PC-9 (cell line): ENCODE data around the gene PIPOX. TPM values are rescaled to one million over a fixed set of nuclear protein-coding genes. Genes with fewer than 3 reads are reported as not detected.

Source experiments
- Bru-seq: library from RNA; stranded (reverse); fragments of 400-500 nt; gene quantifications from one replicate; lab custom pipeline; 2021; lab: Mats Ljungman, UMichigan
- BruChase-seq, 2 experiments: library from RNA; stranded (reverse); fragments of 400-500 nt; gene quantifications; one replicate each; lab custom pipeline; 2021; lab: Mats Ljungman, UMichigan
- BruUV-seq: library from RNA; stranded (reverse); fragments of 400-500 nt; replicated peaks from 2 replicates; lab custom pipeline; 2021; lab: Mats Ljungman, UMichigan
- CTCF ChIA-PET: fragments of 300-600 bp; sonication (Branson Sonifier 250); formaldehyde crosslinking; loops from one replicate; lab custom pipeline; 2022; ENCODE audit warnings: antibody characterized with exemption; lab: Charles Lee
- POLR2A ChIA-PET: fragments of 300-600 bp; sonication (Branson Sonifier 250); formaldehyde crosslinking; loops from one replicate; lab custom pipeline; 2022; ENCODE audit warnings: antibody characterized with exemption; ENCODE audit not compliant: unreplicated experiment; lab: Charles Lee
- DNase-seq, 2 experiments: peaks; one replicate each; pipeline versions ENCODE4 v3.0.0 to v3.0.0-alpha.2; 2015 to 2022; ENCODE audit warnings: mixed read lengths in 1 of 2
- H2AFZ ChIP-seq: fragments of 200-600 bp; sonication (generic); 2 replicates; pipeline ENCODE4 v1.8.1; 2017; ENCODE audit warnings: antibody characterized with exemption
- H3F3A ChIP-seq: fragments of 200-600 bp; sonication (generic); 2 replicates; pipeline ENCODE4 v1.8.1; 2017; ENCODE audit warnings: antibody characterized with exemption, mild to moderate bottlenecking, low read depth; ENCODE audit not compliant: insufficient read depth
- H3K27ac ChIP-seq: fragments of 200-600 bp; sonication (generic); 2 replicates; pipeline ENCODE4 v1.6.1; 2016; ENCODE audit warnings: mixed run types
- H3K27me3 ChIP-seq: fragments of 200-600 bp; sonication (generic); 2 replicates; pipeline ENCODE4 v1.6.1; 2016; ENCODE audit warnings: low read depth, mixed run types; ENCODE audit not compliant: insufficient read depth
- H3K36me3 ChIP-seq: fragments of 200-600 bp; sonication (generic); 2 replicates; pipeline ENCODE4 v1.6.1; 2016; ENCODE audit warnings: low read depth, mixed run types
- H3K4me1 ChIP-seq: fragments of 200-600 bp; sonication (generic); replicated peaks from 2 replicates; pipeline ENCODE4 v1.6.1; 2016; ENCODE audit warnings: mixed run types; ENCODE audit not compliant: insufficient read depth
- H3K4me2 ChIP-seq: fragments of 200-600 bp; sonication (generic); 2 replicates; pipeline ENCODE4 v1.6.1; 2017; ENCODE audit warnings: mixed run types
- H3K4me3 ChIP-seq: fragments of 200-600 bp; sonication (generic); 2 replicates; pipeline ENCODE4 v1.6.1; 2016; ENCODE audit warnings: mixed run types
- H3K79me2 ChIP-seq: fragments of 200-600 bp; sonication (generic); 2 replicates; pipeline ENCODE4 v1.6.1; 2017; ENCODE audit warnings: low read depth, mixed run types
- H3K9me2 ChIP-seq: fragments of 200-600 bp; sonication (generic); 2 replicates; pipeline ENCODE4 v1.8.1; 2017; ENCODE audit warnings: mild to moderate bottlenecking; ENCODE audit not compliant: insufficient read depth
- H3K9me3 ChIP-seq: fragments of 200-600 bp; sonication (generic); 2 replicates; pipeline ENCODE4 v1.8.1; 2016; ENCODE audit warnings: low read depth; ENCODE audit not compliant: insufficient read depth
- H4K20me1 ChIP-seq: fragments of 200-600 bp; sonication (generic); 2 replicates; pipeline ENCODE4 v1.8.1; 2017; ENCODE audit not compliant: insufficient read depth
- EZH2 ChIP-seq: fragments of 200-600 bp; sonication (generic); IDR thresholded peaks from 2 replicates; pipeline ENCODE4 v1.8.0; 2017; ENCODE audit warnings: antibody characterized with exemption, low read depth
- intact Hi-C: fragments of 100-400 bp; cut with micrococcal nuclease; formaldehyde crosslinking; loops from one replicate; pipeline ENCODE4 v1.10.0; 2022; ENCODE audit not compliant: unreplicated experiment
- long read RNA-seq: library from polyadenylated mRNA; stranded (forward); transcript quantifications from one replicate; pipeline ENCODE4 v2.0.0, GENCODE V29; 2022
- total RNA-seq: library from RNA; stranded (reverse); gene quantifications from 2 replicates; pipeline ENCODE4 v1.2.3, GENCODE V29; 2021
- TF ChIP-seq, protein P1 (sequence below): fragments of 200-600 bp; sonication (generic); conservative IDR thresholded peaks from 2 replicates; pipeline ENCODE4 v1.6.1; 2017; ENCODE audit warnings: mixed run types, antibody characterized with exemption, mild to moderate bottlenecking, moderate library complexity

PIPOX gene, protein sequence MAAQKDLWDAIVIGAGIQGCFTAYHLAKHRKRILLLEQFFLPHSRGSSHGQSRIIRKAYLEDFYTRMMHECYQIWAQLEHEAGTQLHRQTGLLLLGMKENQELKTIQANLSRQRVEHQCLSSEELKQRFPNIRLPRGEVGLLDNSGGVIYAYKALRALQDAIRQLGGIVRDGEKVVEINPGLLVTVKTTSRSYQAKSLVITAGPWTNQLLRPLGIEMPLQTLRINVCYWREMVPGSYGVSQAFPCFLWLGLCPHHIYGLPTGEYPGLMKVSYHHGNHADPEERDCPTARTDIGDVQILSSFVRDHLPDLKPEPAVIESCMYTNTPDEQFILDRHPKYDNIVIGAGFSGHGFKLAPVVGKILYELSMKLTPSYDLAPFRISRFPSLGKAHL
- 2.8 TPM in 2 replicates for total RNA-seq
- percentile 5 among the genes with signal in this experiment for Bru-seq, nascent RNA
- BruChase-seq, experiment 1, labeled RNA remaining after a 2-hour chase = percentile 13 among the genes with signal in this experiment
- BruChase-seq, experiment 2, labeled RNA remaining after a 6-hour chase = percentile 16 among the genes with signal in this experiment
- long read RNA-seq = 0 reads

DNA sequence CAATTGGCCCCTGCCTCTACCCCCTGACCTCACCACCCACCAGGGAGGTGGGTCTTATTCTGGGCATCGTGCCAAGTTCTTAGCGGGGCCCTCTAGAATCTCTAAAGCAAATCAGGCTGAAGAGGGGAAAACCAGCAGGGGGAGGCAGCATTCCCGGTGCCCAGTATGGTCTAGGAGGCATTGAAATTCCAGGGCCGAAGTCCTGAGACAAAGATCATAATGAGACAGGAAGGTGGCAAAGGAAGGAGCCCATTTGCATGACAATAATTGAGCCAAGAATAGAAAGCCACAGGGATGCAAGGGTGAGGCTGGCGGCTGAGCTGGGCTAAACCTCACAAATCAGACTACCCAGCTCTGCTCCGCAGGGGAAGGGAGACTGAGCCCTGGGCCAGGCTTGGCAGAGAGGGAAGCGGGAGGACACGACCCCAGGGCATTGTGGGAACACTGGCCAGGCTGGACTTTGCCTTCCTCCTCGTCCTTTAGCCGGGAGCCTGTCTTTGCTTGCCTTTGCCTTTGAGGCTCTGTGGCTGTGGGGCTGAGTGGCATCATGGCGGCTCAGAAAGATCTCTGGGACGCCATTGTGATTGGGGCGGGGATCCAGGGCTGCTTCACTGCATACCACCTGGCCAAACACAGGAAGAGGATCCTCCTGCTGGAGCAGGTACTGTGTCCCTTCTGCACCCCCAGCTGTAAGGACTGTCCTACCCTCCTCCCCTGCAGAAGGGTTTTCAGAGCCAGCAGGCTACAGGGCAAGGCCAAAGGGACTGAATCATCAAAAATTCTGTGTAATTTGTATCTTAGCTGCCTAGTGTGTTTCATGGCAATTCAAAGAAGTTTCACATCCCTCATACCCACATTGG, at the start of gene PIPOX:
Gene PIPOX (plus strand): TSS at position 463 of the 860 bp plus-strand sequence. CDS start 85 bp downstream, at position 548.
- Histone ChIP-seq H3K9me3 (no peaks in the 10 kb centered on the region), H3K9me2 (no peaks in the 10 kb centered on the region), H2AFZ (no peak within 1 kb of the TSS), H3K27me3 (peaks cover 13% of the 10 kb centered on the region), H4K20me1 (no peaks in the 10 kb centered on the region), H3K4me2 (peak within 1 kb of the TSS; percentile 24; the same call in 1 of the 2 replicates), H3F3A (no peaks in the 10 kb centered on the region), H3K4me3 (no peak within 1 kb of the TSS), H3K4me1 (no peaks in the 10 kb centered on the region), H3K79me2 (no peaks in the 10 kb centered on the region), H3K36me3 (no peaks in the 10 kb centered on the region), H3K27ac (no peak within 1 kb of the TSS)
- peak in 1 of 2 experiments; percentile 39 for DNase-seq
- ChIA-PET POLR2A (no interaction called here), CTCF (no interaction called here)
- intact Hi-C loops = no loop called here
- TF ChIP-seq EZH2 = no peak
- TF ChIP-seq, protein P1, sequence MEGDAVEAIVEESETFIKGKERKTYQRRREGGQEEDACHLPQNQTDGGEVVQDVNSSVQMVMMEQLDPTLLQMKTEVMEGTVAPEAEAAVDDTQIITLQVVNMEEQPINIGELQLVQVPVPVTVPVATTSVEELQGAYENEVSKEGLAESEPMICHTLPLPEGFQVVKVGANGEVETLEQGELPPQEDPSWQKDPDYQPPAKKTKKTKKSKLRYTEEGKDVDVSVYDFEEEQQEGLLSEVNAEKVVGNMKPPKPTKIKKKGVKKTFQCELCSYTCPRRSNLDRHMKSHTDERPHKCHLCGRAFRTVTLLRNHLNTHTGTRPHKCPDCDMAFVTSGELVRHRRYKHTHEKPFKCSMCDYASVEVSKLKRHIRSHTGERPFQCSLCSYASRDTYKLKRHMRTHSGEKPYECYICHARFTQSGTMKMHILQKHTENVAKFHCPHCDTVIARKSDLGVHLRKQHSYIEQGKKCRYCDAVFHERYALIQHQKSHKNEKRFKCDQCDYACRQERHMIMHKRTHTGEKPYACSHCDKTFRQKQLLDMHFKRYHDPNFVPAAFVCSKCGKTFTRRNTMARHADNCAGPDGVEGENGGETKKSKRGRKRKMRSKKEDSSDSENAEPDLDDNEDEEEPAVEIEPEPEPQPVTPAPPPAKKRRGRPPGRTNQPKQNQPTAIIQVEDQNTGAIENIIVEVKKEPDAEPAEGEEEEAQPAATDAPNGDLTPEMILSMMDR = no peak
- no TSS peak for BruUV-seq

DNA sequence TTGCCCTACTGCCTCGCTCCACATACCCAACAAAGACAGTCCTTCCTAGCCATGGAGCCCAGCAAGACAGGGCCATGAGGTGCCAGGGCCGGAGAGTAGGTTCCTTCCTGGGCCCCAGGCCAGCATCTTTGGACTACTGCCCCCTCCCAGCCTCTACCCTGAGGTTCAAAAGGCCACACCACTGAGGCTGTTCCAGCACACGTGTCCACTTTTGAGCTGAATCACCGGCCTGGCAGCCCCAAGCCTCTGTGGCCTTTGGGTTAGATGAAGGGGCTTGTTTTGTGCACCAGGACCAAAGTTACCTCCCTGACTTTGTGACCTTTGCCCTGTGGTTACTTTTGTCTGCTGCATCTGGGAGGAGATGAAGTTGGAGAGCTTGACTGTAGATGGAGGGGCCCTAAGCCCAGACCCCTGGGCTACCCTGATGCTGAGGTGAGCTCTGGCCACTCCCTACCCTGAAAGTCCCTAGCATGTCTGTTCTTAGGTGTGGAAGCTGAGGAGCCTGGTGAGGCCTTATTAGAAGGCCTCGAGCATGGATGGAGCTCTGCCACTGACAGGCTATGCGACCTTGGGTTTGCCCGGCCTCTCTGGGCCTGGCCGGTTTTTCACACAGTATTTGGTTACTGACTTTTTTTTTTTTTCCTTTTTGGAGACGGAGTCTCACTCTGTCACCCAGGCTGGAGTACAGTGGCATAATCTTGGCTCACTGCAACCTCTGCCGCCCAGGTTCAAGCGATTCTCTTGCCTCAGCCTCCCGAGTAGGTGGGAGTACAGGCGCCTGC, 49.1 kb upstream of the PIPOX start:
- Histone ChIP-seq H3F3A (no peaks in the 10 kb centered on the region), H3K27me3 (peaks cover 24% of the 10 kb centered on the region), H3K79me2 (no peaks in the 10 kb centered on the region), H3K9me2 (no peaks in the 10 kb centered on the region), H3K36me3 (no peaks in the 10 kb centered on the region), H3K27ac (no peak overlapping the region), H3K4me2 (no peak overlapping the region), H3K4me1 (0 out of 2 replicates have a peak, but pooled peaks cover 4% of the 10 kb centered on the region), H3K9me3 (no peaks in the 10 kb centered on the region), H3K4me3 (no peak overlapping the region), H2AFZ (no peak overlapping the region), H4K20me1 (no peaks in the 10 kb centered on the region)
- ChIA-PET CTCF (no interaction called here), POLR2A (no interaction called here)
- DNase-seq = no peak
- TF ChIP-seq, protein P1 = no peak
- no peak for TF ChIP-seq EZH2
- BruUV-seq = no TSS peak
- intact Hi-C loops = no loop called here
